ENCODE results near the gene LRRC8D.

The LRRC8D gene

GRCh38 chr1:89955311-89956205 lies 134.7 kb downstream of the LRRC8D start:
- Histone ChIP-seq H3F3A (ENCODE audit: insufficient read depth) (no peaks in the 10 kb centered on the region), H3K4me3 (ENCODE audit: insufficient read depth, low read length, poor library complexity, severe bottlenecking) (no peak overlapping the region), H3K36me3 (ENCODE audit: low read length) (no peaks in the 10 kb centered on the region), H2AFZ (ENCODE audit: low read depth, low read length, severe bottlenecking) (no peak overlapping the region), H3K9me2 (replicated peaks; ENCODE audit: insufficient read depth, low read length) (no peaks in the 10 kb centered on the region), H3K27me3 (ENCODE audit: low read length) (no peaks in the 10 kb centered on the region), H3K9ac (ENCODE audit: low read length) (no peak overlapping the region), H4K20me1 (ENCODE audit: low read depth, low read length) (no peaks in the 10 kb centered on the region), H3K9me3 (ENCODE audit: insufficient read depth, low read length) (no peaks in the 10 kb centered on the region), H3K79me2 (ENCODE audit: insufficient read depth, low read length) (no peaks in the 10 kb centered on the region), H3K27ac (ENCODE audit: low read depth, low read length) (no peak overlapping the region), H3K4me2 (ENCODE audit: low read depth, low read length, poor library complexity, severe bottlenecking) (no peak overlapping the region)
- TF ChIP-seq CTCF (IDR thresholded peaks at IDR 0.05; ENCODE audit: insufficient read depth, low read length, poor library complexity, severe bottlenecking) = no peak
- no peak for TF ChIP-seq EZH2phosphoT487 (conservative IDR thresholded peaks at IDR 0.05; ENCODE audit: low read length)

GRCh38 chr1:89957107-89957506 lies 136.3 kb downstream of the LRRC8D start:
- H3K9me2 ChIP-seq (replicated peaks; ENCODE audit: insufficient read depth, low read length) = no peaks in the 10 kb centered on the region
- no peak overlapping the region for H2AFZ ChIP-seq (ENCODE audit: low read depth, low read length, severe bottlenecking)
- no peaks in the 10 kb centered on the region for H3K36me3 ChIP-seq (ENCODE audit: low read length)
- no peaks in the 10 kb centered on the region for H4K20me1 ChIP-seq (ENCODE audit: low read depth, low read length)
- H3K27me3 ChIP-seq (ENCODE audit: low read length) = no peaks in the 10 kb centered on the region
- no peaks in the 10 kb centered on the region for H3K9me3 ChIP-seq (ENCODE audit: insufficient read depth, low read length)
- TF ChIP-seq CTCF (IDR thresholded peaks at IDR 0.05; ENCODE audit: insufficient read depth, low read length, poor library complexity, severe bottlenecking) (no peak), EZH2phosphoT487 (conservative IDR thresholded peaks at IDR 0.05; ENCODE audit: low read length) (no peak)
- H3K9ac ChIP-seq (ENCODE audit: low read length) = no peak overlapping the region
- H3K27ac ChIP-seq (ENCODE audit: low read depth, low read length) = no peak overlapping the region
- H3K79me2 ChIP-seq (ENCODE audit: insufficient read depth, low read length) = no peaks in the 10 kb centered on the region
- no peaks in the 10 kb centered on the region for H3F3A ChIP-seq (ENCODE audit: insufficient read depth)
- H3K4me2 ChIP-seq (ENCODE audit: low read depth, low read length, poor library complexity, severe bottlenecking) = no peak overlapping the region
- no peak overlapping the region for H3K4me3 ChIP-seq (ENCODE audit: insufficient read depth, low read length, poor library complexity, severe bottlenecking)

GRCh38 chr1:89958851-89959654 lies 138.2 kb downstream of the LRRC8D start:
- H3K79me2 ChIP-seq (ENCODE audit: insufficient read depth, low read length) = no peaks in the 10 kb centered on the region
- no peak overlapping the region for H3K4me2 ChIP-seq (ENCODE audit: low read depth, low read length, poor library complexity, severe bottlenecking)
- no peaks in the 10 kb centered on the region for H3K27me3 ChIP-seq (ENCODE audit: low read length)
- no peak overlapping the region for H3K27ac ChIP-seq (ENCODE audit: low read depth, low read length)
- no peak overlapping the region for H3K4me3 ChIP-seq (ENCODE audit: insufficient read depth, low read length, poor library complexity, severe bottlenecking)
- no peaks in the 10 kb centered on the region for H3K9me2 ChIP-seq (replicated peaks; ENCODE audit: insufficient read depth, low read length)
- H3K9ac ChIP-seq (ENCODE audit: low read length) = no peak overlapping the region
- no peaks in the 10 kb centered on the region for H3F3A ChIP-seq (ENCODE audit: insufficient read depth)
- H2AFZ ChIP-seq (ENCODE audit: low read depth, low read length, severe bottlenecking) = no peak overlapping the region
- H4K20me1 ChIP-seq (ENCODE audit: low read depth, low read length) = no peaks in the 10 kb centered on the region
- no peaks in the 10 kb centered on the region for H3K9me3 ChIP-seq (ENCODE audit: insufficient read depth, low read length)
- H3K36me3 ChIP-seq (ENCODE audit: low read length) = no peaks in the 10 kb centered on the region
- no peak for TF ChIP-seq EZH2phosphoT487 (conservative IDR thresholded peaks at IDR 0.05; ENCODE audit: low read length)

All from SU-DHL-6 (cell line).